CD4-positive, alpha-beta memory T cell (primary cell): ENCODE data around the gene TLR5. TPM values are rescaled to one million over a fixed set of nuclear protein-coding genes. Genes with fewer than 3 reads are reported as not detected.
A peak's percentile ranks its signal among the peaks of the same experiment; 100 is the strongest.

Experiments
- CTCF ChIA-PET: fragments of 350-600 bp; sonication (Branson Sonifier 250); formaldehyde crosslinking; loops from one replicate; lab custom pipeline; 2021; ENCODE audit warnings: inconsistent platforms; ENCODE audit not compliant: partially characterized antibody; lab: Charles Lee
- POLR2A ChIA-PET: fragments of 350-600 bp; sonication (Branson Sonifier 250); formaldehyde crosslinking; loops from one replicate; lab custom pipeline; 2021; ENCODE audit not compliant: partially characterized antibody; lab: Charles Lee
- DNase-seq, 5 donors: peaks; one replicate each; pipeline versions ENCODE4 v3.0.0 to v3.0.0-alpha.2; 2020 to 2022; ENCODE audit warnings: mixed read lengths in 1 of 5
- H3K27ac ChIP-seq: one replicate; pipeline ENCODE4 v1.7.0; 2013; ENCODE audit warnings: low read depth, low read length
- H3K27me3 ChIP-seq: 2 replicates; pipeline ENCODE4 v1.7.0; 2013; ENCODE audit warnings: mild to moderate bottlenecking, low read length, moderate library complexity; ENCODE audit not compliant: insufficient read depth
- H3K36me3 ChIP-seq: 2 replicates; pipeline ENCODE4 v1.7.0; 2013; ENCODE audit warnings: mild to moderate bottlenecking, low read length, moderate library complexity; ENCODE audit not compliant: insufficient read depth
- H3K4me1 ChIP-seq: 2 replicates; pipeline ENCODE4 v1.7.0; 2013; ENCODE audit warnings: mild to moderate bottlenecking, low read length, moderate library complexity; ENCODE audit not compliant: insufficient read depth
- H3K4me3 ChIP-seq, 2 donors: one replicate each; pipeline ENCODE4 v1.7.0; 2013; ENCODE audit warnings: low read length in 2 of 2, mild to moderate bottlenecking in 1 of 2
- H3K9me3 ChIP-seq, 2 donors: one replicate each; pipeline ENCODE4 v1.7.0; 2013; ENCODE audit warnings: low read length in 2 of 2, control low read depth in 1 of 2; ENCODE audit not compliant: control insufficient read depth in 1 of 2
- H3K27ac Mint-ChIP-seq, 7 donors: one replicate each; pipeline ENCODE4 v1.8.0; 2020 to 2021; ENCODE audit warnings: mixed read lengths in 7 of 7, mild to moderate bottlenecking in 6 of 7, inconsistent platforms in 3 of 7, moderate library complexity in 3 of 7
- H3K27me3 Mint-ChIP-seq, 2 donors: one replicate each; pipeline ENCODE4 v1.8.0; 2020 to 2021; ENCODE audit warnings: mixed read lengths in 2 of 2
- H3K36me3 Mint-ChIP-seq, 2 donors: one replicate each; pipeline ENCODE4 v1.8.0; 2020 to 2021; ENCODE audit warnings: mixed read lengths in 2 of 2, inconsistent platforms in 1 of 2, mild to moderate bottlenecking in 1 of 2
- H3K4me1 Mint-ChIP-seq, 4 donors: one replicate each; pipeline ENCODE4 v1.8.0; 2020 to 2021; ENCODE audit warnings: mixed read lengths in 4 of 4, mild to moderate bottlenecking in 1 of 4
- H3K4me3 Mint-ChIP-seq, 8 donors: one replicate each; pipeline ENCODE4 v1.8.0; 2020 to 2021; ENCODE audit warnings: mixed read lengths in 8 of 8, mild to moderate bottlenecking in 7 of 8, moderate library complexity in 6 of 8, inconsistent platforms in 3 of 8
- H3K9me3 Mint-ChIP-seq, 8 donors: one replicate each; pipeline ENCODE4 v1.8.0; 2020 to 2021; ENCODE audit warnings: mixed read lengths in 8 of 8, mild to moderate bottlenecking in 5 of 8, inconsistent platforms in 3 of 8, moderate library complexity in 1 of 8
- intact Hi-C: fragments of 100-400 bp; cut with micrococcal nuclease; formaldehyde crosslinking; loops from one replicate; pipeline ENCODE4 v1.15.1; 2023
- polyA plus RNA-seq, 2 donors: library from polyadenylated mRNA; unstranded; fragments of 300-500 nt; fragmentation: Illumina TruSeq; gene quantifications; one replicate each; pipeline ENCODE4 v1.2.3, GENCODE V29; 2021
- total RNA-seq, 2 experiments: library from RNA; stranded (reverse); gene quantifications; one replicate each; pipeline ENCODE4 v1.2.3, GENCODE V29; 2021

Gene TLR5
- total and polyA plus RNA-seq, 4 experiments from 2014 or later = 1.4 to 7.1 (median 4.4) TPM

DNA sequence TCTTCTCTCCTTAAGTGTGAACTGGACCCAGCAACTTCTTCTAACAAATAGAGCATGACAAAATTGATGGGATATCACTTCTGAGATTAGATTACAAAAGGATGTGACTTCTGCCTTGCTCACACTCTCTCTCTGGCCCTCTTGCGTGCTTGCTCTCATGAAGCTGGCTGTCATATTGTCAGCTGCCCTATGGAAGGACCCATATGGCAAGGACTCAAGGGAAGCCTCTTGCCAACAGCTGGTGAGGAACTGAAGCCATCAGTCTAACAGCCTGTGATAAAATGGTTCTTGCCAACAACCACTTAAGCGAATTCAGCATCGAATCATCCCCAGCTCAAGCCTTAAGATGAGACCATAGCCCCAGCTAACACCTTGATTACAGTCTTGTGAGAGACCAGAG, 4.8 kb upstream of the TLR5 start:
- Histone ChIP-seq H3K9me3 (no peaks in the 10 kb centered on the region), H3K36me3 (no peaks in the 10 kb centered on the region), H3K27me3 (no peaks in the 10 kb centered on the region), H3K4me1 (peaks cover 15% of the 10 kb centered on the region), H3K4me3 (no peak overlapping the region), H3K27ac (no peak overlapping the region)
- CTCF ChIA-PET = interaction anchor here (3.6 to 18.6 kb wide), 2 partner anchors 16 to 24 kb away, joined by 18 to 252 read pairs; no protein-coding TSS in a partner anchor
- H3K36me3 Mint-ChIP-seq = no peaks in the 10 kb centered on the region
- intact Hi-C loops = no loop called here
- H3K4me1 Mint-ChIP-seq = peaks cover 13 to 22% (median 18%) of the 10 kb centered on the region in 4 donors
- peaks cover 0 to 2% of the 10 kb centered on the region in 2 donors for H3K27me3 Mint-ChIP-seq
- H3K4me3 Mint-ChIP-seq = no peak overlapping the region
- POLR2A ChIA-PET = no interaction called here
- H3K27ac Mint-ChIP-seq = peak overlapping the region in 1 of 7 donors; percentile 55
- peaks cover 0 to 8% (median 4%) of the 10 kb centered on the region in 8 donors for H3K9me3 Mint-ChIP-seq
- DNase-seq = no peak

DNA sequence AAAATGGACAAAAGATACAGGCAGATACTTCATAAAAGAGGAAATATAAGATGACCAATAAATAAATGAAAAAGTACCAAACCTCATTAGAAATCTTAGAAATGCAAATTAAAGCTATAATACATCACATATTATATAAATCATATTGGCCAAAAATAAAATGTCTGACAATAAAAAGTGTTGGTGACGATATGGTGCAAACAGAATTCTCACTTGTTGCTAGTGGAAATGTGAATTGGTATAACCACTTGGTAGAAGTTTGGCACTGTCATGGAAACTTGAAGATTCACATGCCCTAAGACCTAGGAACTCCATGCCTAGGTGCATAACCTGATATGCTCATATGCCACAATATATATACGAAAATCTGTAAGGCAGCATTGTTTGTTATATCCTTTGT, 4.4 kb upstream of the TLR5 start:
- intact Hi-C loops = no loop called here
- H3K36me3 Mint-ChIP-seq = no peaks in the 10 kb centered on the region

DNA sequence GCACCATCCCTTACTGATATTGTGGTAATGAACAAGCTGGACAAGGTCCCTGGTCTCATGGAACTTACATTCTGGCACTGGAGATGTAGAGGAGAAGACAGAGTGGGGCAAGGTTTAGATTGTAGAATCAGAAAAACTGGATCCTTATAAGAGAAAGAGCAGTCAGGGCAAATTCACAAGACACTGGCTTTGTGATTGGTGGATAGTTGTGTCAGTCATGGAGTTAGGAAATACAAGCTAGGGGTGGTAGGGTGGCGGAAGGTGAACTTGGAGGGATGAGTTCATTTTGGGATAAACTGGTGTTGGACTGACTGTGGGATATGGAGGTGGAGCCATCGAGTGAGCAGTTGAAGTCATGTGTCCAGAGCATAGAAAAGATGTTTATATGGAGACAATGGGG, 3.7 kb upstream of the TLR5 start:
- Mint-ChIP-seq H3K27ac (no peak overlapping the region), H3K4me1 (peaks cover 13 to 31% (median 20%) of the 10 kb centered on the region in 4 donors), H3K36me3 (no peaks in the 10 kb centered on the region), H3K4me3 (no peak overlapping the region), H3K9me3 (peaks cover 0 to 8% (median 4%) of the 10 kb centered on the region in 8 donors), H3K27me3 (peaks cover 0 to 2% of the 10 kb centered on the region in 2 donors)
- H3K4me3 ChIP-seq = no peak overlapping the region
- no peaks in the 10 kb centered on the region for H3K9me3 ChIP-seq
- ChIA-PET POLR2A (no interaction called here), CTCF (interaction anchor here (18.6 kb wide), 1 partner anchor 14 kb away, joined by 252 read pairs; no protein-coding TSS in a partner anchor)
- peaks cover 19% of the 10 kb centered on the region for H3K4me1 ChIP-seq
- H3K27me3 ChIP-seq = no peaks in the 10 kb centered on the region
- H3K27ac ChIP-seq = no peak overlapping the region
- H3K36me3 ChIP-seq = no peaks in the 10 kb centered on the region
- no peak for DNase-seq
- intact Hi-C loops = no loop called here

More for the DNA sequence above, 4.4 kb upstream of the TLR5 start:
- Histone ChIP-seq H3K4me1 (peaks cover 18% of the 10 kb centered on the region), H3K36me3 (no peaks in the 10 kb centered on the region), H3K27me3 (no peaks in the 10 kb centered on the region), H3K9me3 (no peaks in the 10 kb centered on the region), H3K27ac (no peak overlapping the region), H3K4me3 (no peak overlapping the region)
- Mint-ChIP-seq H3K27me3 (peaks cover 0 to 2% of the 10 kb centered on the region in 2 donors), H3K9me3 (peaks cover 0 to 8% (median 4%) of the 10 kb centered on the region in 8 donors), H3K27ac (no peak overlapping the region), H3K4me3 (no peak overlapping the region), H3K4me1 (peaks cover 13 to 24% (median 20%) of the 10 kb centered on the region in 4 donors)
- DNase-seq = no peak
- CTCF ChIA-PET = interaction anchor here (3.6 to 18.6 kb wide), 2 partner anchors 15 to 24 kb away, joined by 18 to 252 read pairs; no protein-coding TSS in a partner anchor
- POLR2A ChIA-PET = no interaction called here

DNA sequence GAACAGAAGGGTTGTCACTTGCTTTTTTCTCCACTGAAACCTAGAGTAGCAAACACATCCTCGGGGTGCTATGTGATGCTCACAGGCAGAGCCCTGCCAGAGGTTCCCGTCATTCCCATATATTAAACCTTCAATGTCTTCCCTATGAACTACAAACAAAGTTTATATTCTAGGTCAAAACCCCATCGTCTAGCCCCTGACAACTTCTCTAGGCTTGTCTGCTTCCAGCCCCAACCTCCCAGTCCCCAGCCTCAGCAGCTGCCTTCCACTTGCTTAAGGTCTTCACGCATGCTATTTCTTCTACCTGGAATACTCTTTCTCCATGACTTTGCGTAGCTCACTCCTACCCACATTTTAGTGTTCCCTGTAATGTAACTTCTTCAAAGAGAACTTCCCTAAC, 1.9 kb upstream of the TLR5 start:
- H3K4me1 Mint-ChIP-seq = peaks cover 13 to 31% (median 21%) of the 10 kb centered on the region in 4 donors
- H3K27ac Mint-ChIP-seq = peak overlapping the region in 4 of 7 donors; percentile 9 to 76 (median 40)
- Histone ChIP-seq H3K4me3 (no peak overlapping the region), H3K4me1 (peaks cover 19% of the 10 kb centered on the region), H3K27ac (no peak overlapping the region), H3K27me3 (no peaks in the 10 kb centered on the region), H3K9me3 (no peaks in the 10 kb centered on the region), H3K36me3 (no peaks in the 10 kb centered on the region)
- peaks cover 0 to 8% (median 4%) of the 10 kb centered on the region in 8 donors for H3K9me3 Mint-ChIP-seq
- intact Hi-C loops = no loop called here
- peak overlapping the region in 4 of 8 donors; percentile 9 to 43 (median 40) for H3K4me3 Mint-ChIP-seq
- H3K36me3 Mint-ChIP-seq = no peaks in the 10 kb centered on the region
- no peaks in the 10 kb centered on the region for H3K27me3 Mint-ChIP-seq
- POLR2A ChIA-PET = interaction anchor here (1.0 to 2.1 kb wide), 3 partner anchors 86 to 220 kb away, joined by 4 to 13 read pairs (median 11); partner anchors contain the start of gene SUSD4
- CTCF ChIA-PET = interaction anchor here (0.9 to 18.6 kb wide), 4 partner anchors 13 to 369 kb away, joined by 3 to 252 read pairs (median 10); no protein-coding TSS in a partner anchor
- no peak for DNase-seq

DNA sequence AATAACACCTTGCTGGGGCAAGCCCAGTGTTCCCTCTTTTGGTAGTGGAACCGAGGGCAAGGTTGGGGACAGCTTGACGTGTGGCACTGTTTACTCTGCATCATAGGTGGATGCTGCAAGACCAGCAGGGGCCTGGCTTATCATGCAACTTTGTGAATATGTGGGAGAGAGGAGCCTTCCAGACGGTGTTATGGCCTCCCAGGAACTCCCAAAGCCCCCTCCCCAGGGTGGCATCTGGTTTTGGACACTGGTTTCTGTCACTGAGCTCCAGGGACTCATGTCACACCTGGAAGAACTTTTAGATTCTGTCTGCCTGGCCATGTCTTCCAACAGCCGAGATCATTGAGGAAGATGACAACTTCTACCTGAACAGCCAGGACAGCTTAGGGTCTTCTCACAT, 1.4 kb upstream of the TLR5 start:
- H3K36me3 ChIP-seq = no peaks in the 10 kb centered on the region
- no peaks in the 10 kb centered on the region for H3K27me3 ChIP-seq
- no peaks in the 10 kb centered on the region for H3K27me3 Mint-ChIP-seq
- peak overlapping the region in 2 of 7 donors; percentile 9 to 76 for H3K27ac Mint-ChIP-seq
- no peaks in the 10 kb centered on the region for H3K9me3 ChIP-seq
- no peaks in the 10 kb centered on the region for H3K36me3 Mint-ChIP-seq
- DNase-seq = no peak
- H3K9me3 Mint-ChIP-seq = peaks cover 0 to 8% (median 4%) of the 10 kb centered on the region in 8 donors
- peaks cover 13 to 31% (median 21%) of the 10 kb centered on the region in 4 donors for H3K4me1 Mint-ChIP-seq
- CTCF ChIA-PET = interaction anchor here (0.9 to 18.6 kb wide), 7 partner anchors 10 to 539 kb away, joined by 3 to 252 read pairs (median 3); no protein-coding TSS in a partner anchor
- peaks cover 19% of the 10 kb centered on the region for H3K4me1 ChIP-seq
- H3K27ac ChIP-seq = no peak overlapping the region
- POLR2A ChIA-PET = interaction anchor here (1.0 to 2.1 kb wide), 4 partner anchors 11 to 220 kb away, joined by 4 to 13 read pairs (median 9); partner anchors contain the start of gene SUSD4
- intact Hi-C loops = no loop called here
- H3K4me3 Mint-ChIP-seq = peak overlapping the region in 4 of 8 donors; percentile 43 to 83 (median 76)
- H3K4me3 ChIP-seq = no peak overlapping the region

DNA sequence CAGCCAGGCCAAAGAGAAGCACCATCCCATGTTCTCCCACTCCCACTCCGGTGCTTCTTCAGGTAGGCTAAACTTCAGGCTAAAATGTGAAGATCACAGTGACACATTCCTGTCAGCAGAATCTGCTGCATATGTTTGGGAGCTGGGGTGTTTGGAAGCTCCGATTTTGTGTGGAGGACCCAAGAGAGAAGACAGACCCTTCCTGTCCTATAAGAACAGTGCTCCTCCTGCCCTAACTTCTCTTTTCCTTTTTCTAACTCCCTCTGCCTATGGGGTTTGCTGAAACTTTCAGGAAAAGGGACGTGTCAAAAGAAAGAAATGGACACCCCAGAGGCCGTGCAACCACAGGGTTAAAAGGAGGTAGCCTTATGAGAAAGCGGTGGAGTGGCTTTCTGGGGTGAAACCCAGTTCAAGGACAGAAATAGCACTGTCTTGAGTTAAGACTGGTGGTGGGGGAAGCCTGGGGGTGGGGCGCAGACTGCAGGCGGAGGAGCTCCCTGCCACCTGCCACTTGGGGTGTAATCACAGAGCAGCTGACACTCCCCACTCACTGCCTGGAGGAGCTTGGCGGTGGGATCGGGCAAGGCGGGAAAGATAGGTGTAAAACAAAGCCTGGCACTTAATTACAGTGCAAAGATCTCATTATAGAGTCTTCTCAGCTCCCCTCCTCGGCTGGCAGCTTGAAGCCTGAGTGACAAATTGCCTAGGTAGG, 645 bp upstream of the TLR5 start:
- Histone ChIP-seq H3K27me3 (no peaks in the 10 kb centered on the region), H3K27ac (peak overlapping the region; percentile 18), H3K4me1 (peaks cover 19% of the 10 kb centered on the region), H3K9me3 (no peaks in the 10 kb centered on the region), H3K4me3 (peak overlapping the region; percentile 6 to 65), H3K36me3 (no peaks in the 10 kb centered on the region)
- H3K4me1 Mint-ChIP-seq = peaks cover 13 to 31% (median 21%) of the 10 kb centered on the region in 4 donors
- DNase-seq = peak; percentile 16 to 68 (median 31)
- intact Hi-C loops = loop anchor here (1.0 kb wide), 1 partner anchor 87 kb away; no protein-coding TSS in a partner anchor
- H3K36me3 Mint-ChIP-seq = no peaks in the 10 kb centered on the region
- H3K4me3 Mint-ChIP-seq = peak overlapping the region; percentile 72 to 87 (median 84)
- ChIA-PET POLR2A (interaction anchor here (1.0 to 2.1 kb wide), 4 partner anchors 10 to 221 kb away, joined by 4 to 13 read pairs (median 9); partner anchors contain the start of gene SUSD4), CTCF (interaction anchor here (0.9 to 18.6 kb wide), 11 partner anchors 11 to 540 kb away, joined by 3 to 252 read pairs (median 3); partner anchors contain the start of gene SUSD4)
- H3K27me3 Mint-ChIP-seq = no peaks in the 10 kb centered on the region
- peak overlapping the region; percentile 68 to 92 (median 87) for H3K27ac Mint-ChIP-seq
- H3K9me3 Mint-ChIP-seq = peaks cover 0 to 7% (median 4%) of the 10 kb centered on the region in 8 donors
